Kidney tubule cell (primary cell): ENCODE data around the gene IKZF3.
"Not testable (repeated sequence)": the region's sequence is repeated elsewhere in the genome, so short reads cannot be mapped to it uniquely, and the experiment has no call there.

Experiments used
- DNase-seq: peaks from one replicate; pipeline ENCODE4 v3.0.0-alpha.2; 2018; ENCODE audit warnings: low spot score

Gene IKZF3

DNA sequence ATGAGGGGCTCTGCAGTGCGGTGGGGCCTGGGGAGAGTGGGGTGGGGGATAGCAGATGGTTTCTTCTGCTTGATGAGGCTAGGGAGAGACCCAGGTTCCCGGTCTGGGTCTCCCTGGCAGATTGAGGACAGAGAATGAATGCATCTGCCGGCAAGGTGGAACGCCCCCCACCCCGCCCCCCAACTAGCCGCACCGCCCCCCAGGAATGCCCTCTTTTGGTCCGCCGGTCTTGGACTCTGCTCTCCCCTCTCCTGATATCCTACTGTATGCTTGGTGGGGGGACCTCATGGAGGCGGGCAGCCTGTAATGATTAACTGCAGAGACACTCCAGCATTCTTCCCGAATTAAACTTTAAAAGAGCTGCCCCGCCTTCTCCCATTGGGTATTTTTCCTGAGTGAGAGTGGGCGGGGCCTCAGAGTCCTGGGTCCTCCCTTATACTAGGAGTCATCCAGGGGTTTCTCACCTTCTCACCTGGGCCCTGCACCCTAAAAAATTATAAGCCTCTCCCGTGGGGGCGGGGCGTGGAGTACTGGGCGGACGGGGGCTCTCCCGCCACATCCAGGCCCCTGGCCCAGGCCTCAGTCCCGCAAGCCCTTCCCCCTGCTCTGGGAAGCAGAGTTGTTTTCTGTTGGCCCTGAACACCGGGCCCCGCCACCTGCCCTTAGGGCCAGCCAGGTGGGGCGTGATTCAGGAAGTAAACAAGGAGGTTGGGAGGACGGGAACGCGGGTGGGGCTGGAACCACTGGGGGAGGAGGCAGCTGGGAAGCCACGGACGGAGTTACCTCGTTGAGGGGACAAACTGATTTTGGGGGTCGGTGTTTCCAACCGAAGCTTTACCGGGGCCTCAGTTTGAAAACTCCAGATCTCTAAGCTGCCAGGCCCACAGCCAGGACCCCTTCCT, 124.9 kb downstream of the IKZF3 start:
- DNase-seq = peak; percentile 92

DNA sequence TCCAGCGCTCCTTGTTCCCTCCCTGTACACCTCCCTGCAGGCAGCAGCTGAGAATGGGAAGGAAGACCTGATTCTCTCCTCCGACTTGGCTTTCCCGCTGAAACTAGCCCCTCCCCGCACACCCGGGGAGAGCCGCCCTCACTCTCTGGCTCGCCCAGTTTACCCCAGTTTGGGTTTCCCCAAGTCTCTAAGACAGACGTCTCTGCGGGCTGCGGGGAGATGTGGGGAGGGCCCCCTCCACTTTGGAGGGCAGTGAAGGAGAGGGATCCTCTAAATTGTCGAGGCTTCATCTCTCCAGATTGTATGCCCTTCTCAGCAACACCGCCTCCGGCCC, 125.6 kb downstream of the IKZF3 start:
- peak; percentile 65 for DNase-seq

DNA sequence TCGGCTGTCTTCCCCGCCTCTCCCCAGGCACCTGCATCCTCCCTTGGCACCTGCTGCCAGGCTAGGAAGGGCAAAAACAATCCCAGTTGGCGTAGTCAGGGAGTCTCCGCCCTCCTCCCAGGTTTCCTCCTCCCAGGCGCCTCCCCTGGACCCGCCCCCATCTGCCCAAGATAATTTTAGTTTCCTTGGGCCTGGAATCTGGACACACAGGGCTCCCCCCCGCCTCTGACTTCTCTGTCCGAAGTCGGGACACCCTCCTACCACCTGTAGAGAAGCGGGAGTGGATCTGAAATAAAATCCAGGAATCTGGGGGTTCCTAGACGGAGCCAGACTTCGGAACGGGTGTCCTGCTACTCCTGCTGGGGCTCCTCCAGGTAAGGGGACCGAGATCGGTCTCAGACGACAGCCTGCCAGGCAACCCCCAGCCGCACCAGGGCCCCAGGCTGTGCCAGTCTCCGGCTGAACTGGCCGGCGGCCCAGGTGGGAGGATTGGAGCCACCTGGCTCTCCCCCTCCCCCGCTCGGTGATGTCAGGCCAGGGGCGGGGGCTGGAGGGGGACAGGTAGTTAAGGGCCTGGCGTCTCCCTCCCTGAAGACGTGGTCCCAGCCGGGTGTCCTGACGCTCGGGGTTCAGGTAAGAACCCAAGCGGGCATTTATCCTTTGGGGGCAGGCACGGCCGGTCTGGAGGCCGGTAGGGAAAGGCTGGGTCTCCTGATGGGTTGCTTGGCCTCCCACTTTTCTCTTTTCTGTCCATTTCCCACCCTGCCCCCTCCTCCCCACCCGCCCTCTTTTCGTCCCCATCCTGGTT, 126.1 kb downstream of the IKZF3 start, which contains the start of gene GRB7:
Gene GRB7 (plus strand): TSS at position 179 of the 808 bp plus-strand sequence. CDS start 4,364 bp downstream, outside the sequence.
- DNase-seq = peak; percentile 78

DNA sequence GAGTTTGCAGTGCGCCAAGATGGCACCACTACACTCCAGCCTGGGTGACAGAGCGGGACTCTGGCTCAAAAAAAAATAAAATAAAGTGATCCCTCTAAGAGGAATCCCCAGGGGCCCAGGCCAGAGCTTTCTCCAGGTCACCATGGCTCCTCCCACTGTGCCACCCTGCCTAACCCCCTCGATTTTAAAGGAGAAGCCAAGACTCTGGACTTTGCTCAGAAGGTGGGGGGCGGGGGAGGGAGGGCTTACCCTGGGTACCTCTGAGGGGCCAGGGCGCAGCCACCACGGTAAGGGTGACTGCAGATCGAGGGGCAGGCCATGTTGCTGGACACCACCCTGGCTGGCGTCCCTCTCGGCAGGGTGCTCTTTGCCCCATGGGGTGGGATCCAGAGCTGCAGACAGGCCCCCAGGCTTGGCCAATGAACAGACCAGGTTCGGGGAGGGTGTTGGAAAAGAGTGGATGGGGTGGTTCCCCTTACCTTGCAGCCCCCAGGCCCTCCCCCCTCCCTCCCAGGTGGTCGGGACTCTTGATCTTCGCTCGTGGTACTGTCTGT, 126.8 kb downstream of the IKZF3 start:
- DNase-seq = no peak

DNA sequence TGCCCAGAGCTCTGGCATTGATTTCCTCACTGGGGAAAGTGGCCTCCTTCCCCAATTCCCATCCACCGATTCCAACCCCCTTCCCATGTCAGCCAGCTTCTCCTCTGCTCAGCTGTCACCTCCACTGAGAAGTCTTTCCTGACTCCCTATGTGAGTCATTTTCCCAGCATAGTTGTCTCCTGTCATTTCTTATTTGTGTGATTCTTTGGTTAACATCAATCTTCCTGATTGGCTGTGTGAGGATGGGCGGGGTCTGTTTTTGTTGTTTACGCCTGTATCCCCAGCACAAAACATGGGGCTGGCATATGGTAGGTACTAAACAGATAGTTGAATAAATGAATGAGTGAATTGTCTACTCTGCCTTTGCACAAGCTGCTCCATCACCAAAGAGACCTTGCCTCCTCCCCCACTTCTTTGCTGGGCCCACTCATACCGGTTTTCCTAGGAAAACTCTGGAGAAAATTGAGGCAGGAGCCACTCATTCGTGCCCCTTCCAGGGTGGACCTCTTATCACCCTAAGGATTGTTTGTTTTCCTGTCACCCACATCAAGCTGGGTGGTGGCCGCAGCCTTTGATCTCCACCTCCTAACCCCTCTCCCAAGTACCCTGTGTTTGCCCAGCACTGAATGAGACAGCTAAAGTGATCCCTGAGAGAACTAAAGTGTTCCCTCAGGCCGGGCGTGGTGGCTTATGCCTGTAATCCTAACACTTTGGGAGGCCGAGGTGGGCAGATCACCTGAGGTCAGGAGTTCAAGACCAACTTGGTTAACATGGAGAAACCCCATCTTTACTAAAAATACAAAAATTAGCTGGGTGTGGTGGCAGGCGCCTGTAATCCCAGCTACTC, 127.6 kb downstream of the IKZF3 start:
- peak; percentile 49 for DNase-seq

DNA sequence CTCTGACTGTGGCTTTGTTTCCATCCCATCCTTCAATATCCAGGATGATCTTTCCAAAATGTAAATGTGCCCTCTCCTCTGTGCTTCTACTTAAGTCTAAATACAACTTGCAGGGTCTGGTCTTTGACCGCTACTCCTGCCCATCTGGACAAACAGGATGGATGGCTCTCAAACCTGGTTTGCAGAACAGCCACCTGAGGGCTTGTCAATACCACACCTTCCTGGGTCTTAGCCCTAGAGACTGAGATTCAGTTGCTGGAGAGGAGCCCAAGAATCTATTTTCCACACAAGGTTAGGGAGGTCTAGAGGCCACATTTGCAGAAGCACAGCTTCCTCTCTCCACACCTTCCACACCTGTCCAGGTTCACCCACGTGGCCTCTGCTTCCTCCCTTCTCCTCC, 128.2 kb downstream of the IKZF3 start:
- DNase-seq = no peak

DNA sequence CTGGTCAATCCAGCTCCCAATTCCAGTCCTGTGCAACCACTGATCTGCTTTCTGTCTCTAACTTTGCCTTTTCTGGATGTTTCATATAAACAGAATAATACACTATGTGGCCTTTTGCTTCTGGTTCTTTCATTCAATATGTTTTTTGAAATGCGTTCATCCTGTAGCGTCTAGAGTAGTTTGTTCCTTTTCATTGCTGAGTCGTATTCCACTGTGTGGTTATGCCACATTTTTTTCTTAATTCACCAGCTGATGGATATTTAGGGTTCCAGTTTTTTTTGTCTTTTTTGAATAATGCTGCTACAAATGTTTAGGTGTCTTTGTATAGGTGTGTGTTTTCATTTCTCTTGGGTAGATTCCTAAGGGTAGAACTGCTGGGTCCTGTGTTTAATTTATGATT, 131.5 kb downstream of the IKZF3 start:
- DNase-seq = no peak

DNA sequence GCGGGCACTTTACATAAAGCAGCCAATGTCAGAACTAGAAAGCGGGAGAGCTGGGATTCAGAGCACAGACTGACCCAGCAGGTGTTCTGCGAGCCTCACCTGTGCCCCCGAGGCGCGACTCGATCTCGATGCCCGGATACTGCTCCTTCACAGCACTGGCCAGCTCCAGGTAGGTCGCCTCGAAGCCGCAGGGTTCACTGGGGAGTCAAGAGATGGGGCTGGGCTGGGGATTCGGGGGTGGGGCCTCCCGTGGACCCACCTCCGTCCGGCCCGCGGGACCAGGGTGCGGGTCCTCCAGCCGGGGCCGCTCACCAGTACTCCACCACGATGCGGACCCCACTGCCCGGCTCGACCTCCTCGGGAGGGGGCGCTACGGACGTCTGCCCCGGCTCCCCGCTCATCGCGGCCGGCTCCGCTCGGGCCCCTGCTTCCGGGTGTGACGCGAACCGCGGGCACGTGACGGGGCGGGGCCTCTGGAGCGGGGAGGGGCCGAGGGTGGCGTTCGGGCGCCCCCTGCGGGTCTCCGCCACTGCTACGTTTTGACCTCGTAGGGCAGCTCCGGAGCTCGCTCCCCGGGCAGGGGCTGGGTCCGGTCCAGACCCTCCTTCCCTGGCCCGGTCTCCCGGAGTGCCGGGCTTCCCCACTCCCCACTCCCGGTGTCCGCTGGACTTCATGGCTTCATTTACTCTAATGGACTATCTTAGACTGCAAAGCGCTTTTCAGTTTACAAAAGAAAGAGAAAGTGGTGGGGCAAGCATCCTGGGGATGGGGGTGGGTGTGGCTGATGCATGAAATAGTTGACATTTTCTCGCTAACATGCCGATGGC, 133.8 kb downstream of the IKZF3 start, which contains the start of gene MIEN1:
Gene MIEN1 (minus strand): TSS at position 438 of the 827 bp plus-strand sequence. CDS start 37 bp downstream, at position 401.
- DNase-seq = peak; percentile 88

DNA sequence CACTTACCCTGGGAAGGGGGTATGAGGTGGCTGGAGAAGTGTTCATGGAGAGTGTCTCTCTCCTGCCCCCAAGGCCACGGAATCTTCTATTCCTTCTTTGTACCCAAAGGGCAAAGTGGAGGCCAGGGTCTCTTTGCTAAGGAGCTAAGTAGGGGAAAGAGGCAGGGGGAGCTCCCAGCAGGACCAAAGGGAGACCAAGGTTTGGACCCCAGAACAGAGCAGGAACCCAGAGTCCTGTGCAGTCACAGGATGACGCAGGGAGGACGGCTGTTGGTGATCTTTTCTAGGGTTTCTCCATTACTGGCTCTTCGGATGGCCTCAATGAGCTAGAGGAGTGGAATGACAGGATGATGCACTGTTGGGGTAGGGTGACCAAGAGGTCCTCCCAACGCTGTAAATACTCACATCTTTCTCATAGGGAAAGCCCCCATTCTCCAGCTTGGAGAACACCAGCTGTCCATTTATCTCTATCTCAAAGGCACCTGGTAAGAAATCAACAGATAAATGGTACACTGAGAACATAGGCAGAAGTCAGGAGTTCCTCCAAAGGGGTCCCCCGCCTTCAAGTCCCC, 134.7 kb downstream of the IKZF3 start:
- DNase-seq = no peak

DNA sequence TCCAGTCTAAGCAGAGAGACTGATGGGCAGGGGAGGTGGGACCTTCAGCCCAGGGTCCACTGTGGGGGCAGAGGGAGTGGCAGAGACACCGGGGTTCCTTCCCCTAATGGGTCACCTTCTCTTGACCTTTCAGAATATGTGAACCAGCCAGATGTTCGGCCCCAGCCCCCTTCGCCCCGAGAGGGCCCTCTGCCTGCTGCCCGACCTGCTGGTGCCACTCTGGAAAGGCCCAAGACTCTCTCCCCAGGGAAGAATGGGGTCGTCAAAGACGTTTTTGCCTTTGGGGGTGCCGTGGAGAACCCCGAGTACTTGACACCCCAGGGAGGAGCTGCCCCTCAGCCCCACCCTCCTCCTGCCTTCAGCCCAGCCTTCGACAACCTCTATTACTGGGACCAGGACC, 136.6 kb downstream of the IKZF3 start:
- DNase-seq = no peak

DNA sequence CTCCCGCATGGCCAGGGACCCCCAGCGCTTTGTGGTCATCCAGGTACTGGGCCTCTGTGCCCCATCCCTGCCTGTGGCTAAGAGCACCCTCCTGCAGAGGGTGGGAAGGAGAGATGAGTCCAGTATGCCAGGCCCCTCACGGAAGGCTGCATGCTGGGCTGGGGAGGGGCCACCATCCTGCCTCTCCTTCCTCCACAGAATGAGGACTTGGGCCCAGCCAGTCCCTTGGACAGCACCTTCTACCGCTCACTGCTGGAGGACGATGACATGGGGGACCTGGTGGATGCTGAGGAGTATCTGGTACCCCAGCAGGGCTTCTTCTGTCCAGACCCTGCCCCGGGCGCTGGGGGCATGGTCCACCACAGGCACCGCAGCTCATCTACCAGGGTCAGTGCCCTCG, 137.5 kb downstream of the IKZF3 start:
- DNase-seq = no peak

DNA sequence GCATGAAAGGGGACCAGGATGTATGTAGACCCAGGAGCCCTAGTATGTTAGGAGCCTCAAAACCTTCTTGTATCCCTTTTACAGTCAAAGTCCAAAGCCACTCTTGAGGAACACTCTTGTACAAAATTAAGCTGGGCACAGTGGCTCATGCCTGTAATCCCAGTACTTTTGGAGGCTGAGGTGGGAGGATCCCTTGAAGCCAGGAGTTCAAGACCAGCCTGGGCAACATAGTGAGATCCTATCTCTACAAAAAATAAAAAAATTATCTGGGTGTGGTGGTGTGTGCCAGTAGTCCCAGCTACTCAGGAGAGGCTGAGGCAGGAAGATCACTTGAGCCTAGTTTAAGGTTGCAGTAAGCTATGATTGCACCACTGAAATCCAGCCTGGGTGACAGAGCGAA, 138.2 kb downstream of the IKZF3 start:
- DNase-seq = not testable (repeated sequence)

DNA sequence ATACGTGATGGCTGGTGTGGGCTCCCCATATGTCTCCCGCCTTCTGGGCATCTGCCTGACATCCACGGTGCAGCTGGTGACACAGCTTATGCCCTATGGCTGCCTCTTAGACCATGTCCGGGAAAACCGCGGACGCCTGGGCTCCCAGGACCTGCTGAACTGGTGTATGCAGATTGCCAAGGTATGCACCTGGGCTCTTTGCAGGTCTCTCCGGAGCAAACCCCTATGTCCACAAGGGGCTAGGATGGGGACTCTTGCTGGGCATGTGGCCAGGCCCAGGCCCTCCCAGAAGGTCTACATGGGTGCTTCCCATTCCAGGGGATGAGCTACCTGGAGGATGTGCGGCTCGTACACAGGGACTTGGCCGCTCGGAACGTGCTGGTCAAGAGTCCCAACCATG, 139.4 kb downstream of the IKZF3 start:
- no peak for DNase-seq

DNA sequence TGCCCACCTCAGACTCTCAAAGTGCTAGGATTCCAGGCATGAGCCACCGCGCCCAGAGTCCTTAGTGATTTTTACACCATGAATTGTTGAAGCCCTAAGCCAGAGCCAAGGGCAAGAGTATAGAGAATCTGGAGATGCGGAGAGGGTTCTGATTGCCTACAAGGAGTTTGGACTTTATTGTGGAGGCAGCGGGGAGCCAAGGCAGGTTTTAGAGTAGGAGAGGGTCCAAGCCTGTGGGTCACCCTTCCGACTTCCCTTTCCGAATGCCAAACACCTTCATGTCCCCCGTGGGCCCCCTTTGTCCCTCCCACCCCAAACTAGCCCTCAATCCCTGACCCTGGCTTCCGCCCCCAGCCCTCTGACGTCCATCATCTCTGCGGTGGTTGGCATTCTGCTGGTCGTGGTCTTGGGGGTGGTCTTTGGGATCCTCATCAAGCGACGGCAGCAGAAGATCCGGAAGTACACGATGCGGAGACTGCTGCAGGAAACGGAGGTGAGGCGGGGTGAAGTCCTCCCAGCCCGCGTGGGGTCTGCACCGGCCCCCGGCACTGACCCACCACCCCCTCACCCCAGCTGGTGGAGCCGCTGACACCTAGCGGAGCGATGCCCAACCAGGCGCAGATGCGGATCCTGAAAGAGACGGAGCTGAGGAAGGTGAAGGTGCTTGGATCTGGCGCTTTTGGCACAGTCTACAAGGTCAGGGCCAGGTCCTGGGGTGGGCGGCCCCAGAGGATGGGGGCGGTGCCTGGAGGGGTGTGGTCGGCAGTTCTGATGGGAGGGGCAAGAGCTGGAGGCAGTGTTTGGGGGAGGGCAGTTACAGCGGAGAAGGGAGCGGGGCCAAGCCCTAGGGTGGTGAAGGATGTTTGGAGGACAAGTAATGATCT, 140.9 kb downstream of the IKZF3 start:
- DNase-seq = no peak

DNA sequence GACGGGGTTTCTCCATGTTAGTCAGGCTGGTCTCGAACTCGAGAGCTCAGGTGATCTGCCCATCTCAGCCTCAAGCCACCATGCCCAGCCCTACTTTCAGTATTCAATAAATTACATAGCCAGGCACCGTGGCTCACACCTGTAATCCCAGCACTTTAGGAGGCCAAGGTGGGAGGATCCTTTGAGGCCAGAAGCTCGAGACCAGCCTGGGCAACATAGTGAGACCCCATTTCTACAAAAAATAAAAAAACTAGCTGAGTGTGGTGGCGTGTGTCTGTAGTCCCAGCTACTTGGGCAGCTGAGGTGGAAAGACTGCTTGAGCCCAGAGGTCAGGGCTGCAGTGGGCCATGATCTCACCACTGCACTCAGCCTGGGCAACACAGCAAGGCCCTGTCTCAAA, 142.0 kb downstream of the IKZF3 start:
- no peak for DNase-seq

DNA sequence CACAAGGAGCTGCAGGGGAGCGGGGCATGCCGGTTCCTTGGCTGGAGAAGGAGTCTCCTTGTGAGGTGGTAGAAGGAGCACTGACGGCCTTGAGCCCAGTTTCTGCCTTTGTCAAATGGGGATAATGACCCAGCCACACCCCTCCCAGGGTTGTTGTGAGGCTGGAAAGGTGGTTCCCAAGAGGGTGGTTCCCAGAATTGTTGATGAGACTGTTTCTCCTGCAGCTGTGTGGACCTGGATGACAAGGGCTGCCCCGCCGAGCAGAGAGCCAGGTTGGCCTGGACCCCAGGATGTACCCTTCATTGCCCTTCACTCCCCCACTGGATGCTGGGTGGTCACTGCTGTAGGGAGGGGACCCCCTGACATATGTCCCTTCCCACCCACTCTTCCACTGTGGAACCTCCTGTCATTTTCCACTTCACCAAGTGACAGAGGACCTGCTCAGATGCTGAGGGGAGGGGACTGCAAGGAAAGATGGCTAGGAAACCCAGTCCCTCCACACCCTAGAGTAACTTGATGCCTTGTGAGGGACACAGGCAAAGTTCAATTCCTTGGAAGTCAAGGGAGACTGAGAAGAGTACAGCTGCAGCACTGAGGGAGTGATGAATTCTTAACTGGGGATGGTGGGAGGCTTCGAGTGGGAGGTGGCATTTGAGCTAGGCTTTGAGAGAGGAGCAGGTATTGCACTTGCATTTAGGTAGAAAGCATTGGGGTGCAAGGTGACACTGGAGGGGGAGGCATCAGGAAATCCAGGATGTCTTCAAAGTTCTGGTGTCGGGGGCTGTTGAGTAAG, 144.4 kb downstream of the IKZF3 start:
- no peak for DNase-seq

DNA sequence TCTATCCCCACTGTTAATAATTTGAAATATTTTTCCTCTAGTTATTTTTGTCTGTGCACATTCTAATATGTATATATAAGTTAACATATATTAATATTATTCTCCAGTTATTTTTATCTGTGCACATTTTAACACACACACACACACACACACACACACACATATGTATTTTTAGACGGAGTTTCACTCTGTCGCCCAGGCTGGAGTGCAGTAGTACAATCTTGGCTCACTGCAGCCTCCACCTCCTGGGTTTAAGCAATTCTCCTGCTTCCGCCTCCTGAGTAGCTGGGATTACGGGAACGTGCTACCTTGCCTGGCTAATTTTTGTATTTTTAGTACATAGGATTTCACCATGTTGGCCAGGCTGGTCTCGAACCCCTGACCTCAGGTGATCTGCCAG, 146.5 kb downstream of the IKZF3 start:
- no peak for DNase-seq

DNA sequence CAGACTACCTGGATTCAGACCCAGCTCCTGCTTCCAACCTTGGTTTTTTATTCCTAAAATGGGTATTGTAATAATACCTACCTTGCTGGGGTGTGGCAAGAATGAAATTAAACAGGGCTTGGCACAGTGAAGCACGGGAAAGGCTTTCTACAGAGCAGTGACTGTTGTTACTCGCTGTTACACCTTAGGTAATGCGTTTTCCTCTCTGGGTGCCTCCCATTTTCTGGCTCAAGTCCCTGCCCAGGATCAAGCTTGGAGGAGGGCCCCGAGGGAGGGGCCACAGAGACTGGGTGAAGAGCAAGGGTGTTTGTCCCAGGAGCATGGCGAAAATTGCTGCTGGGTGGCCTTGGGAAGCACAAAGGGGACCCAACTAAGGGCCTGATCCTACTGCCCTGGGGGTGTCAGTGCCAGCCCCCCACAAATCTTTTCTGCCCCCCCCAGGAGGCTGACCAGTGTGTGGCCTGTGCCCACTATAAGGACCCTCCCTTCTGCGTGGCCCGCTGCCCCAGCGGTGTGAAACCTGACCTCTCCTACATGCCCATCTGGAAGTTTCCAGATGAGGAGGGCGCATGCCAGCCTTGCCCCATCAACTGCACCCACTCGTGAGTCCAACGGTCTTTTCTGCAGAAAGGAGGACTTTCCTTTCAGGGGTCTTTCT, 147.1 kb downstream of the IKZF3 start:
- no peak for DNase-seq
